ENCODE results near the gene TXK.

The TXK gene

DNA sequence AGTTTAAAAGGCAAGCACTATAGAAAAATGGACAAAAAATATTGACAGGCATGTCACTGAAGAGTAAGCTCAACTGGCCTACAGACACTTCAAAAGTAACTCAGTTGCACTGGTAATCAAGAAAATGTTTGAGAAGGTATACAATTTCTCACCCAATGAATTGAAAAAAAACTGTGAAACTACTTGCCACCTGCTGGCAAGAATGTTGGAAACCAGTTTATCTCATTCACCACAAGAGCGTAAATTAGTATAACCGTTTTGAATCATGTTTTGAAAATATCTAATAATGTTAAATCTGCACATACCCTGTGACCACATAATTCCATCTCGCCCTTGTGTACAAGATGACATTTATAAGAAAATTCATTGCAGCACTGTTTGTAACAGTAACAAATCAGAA is 31.7 kb downstream of the TXK start:
- DNase-seq (ENCODE audit: low read depth) = no peak

DNA sequence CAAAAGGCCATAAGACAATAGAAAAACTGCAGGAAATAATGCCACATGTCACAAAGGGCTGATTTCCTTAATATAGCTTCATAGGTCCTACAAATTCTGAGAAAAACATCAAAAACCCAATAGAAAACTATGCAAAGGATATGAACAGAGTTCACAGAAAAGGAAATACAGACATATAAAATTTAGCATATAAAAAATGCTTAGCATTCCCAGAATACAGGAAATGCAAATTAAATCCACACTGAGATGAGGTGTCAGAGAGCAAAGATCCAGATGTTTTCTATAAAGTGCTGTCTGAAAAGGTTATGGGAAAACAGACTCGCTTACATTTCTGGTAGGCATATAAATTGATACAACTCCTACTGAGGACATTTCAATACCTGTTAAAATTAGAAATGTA is 33.8 kb downstream of the TXK start:
- DNase-seq (ENCODE audit: low read depth) = no peak

DNA sequence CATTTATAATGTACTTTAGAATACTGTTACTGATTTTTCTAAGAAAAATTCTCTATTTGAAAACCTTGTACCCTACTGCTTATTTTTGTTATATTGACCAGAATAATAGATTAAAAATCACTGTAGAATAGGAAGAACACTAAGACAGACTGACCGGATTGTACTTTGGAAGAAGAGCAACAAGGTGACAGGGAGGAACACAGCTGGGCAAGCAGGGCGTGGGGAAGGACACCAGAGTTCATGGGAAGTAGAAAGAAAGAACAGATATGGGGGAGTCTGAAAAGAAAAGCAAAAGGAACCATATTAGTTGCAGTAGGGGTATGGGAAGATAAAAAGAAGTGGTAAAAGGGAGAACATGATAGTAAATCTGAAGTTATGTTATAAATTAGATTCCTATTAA is 38.6 kb downstream of the TXK start:
- no peak for DNase-seq (ENCODE audit: low read depth)

DNA sequence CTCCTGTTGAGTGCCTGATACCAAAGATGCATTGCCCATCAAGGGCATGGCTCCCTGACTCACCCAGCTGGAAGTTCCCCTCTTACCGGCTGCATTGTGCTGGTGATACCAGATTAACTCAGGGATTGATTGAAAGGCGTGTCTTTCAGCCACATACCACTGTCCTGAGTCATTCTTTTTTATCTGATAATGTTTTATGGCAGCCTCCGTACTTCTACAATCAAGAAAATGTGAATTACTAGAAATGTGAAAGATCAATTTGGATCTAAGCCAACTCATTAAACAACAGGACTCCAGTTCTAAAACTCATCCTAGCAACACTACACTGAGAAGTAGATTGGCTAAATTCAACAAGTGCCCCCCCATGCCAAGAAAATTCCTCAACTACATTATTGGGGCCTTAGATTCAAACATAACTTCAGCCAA is 40.0 kb downstream of the TXK start:
- no peak for DNase-seq (ENCODE audit: low read depth)

DNA sequence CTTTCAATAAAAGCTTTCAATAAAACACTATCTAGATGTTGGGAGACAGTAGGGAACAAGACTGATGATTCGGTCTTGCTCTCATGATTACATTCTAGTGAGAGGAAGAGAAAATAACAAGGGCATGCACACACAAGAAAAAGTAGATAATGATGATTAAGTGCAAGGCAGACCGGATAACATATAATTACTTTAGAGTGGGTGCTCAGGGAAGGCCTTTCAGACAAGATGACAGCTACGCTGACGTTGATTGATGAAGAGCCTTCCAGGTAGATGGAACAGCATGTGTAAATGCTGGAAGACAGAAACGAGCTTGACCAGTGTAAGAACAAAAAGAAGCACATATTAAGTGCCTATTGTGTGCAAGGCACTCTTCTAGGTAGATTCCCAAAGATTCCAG is 43.4 kb downstream of the TXK start:
- DNase-seq (ENCODE audit: low read depth) = no peak

DNA sequence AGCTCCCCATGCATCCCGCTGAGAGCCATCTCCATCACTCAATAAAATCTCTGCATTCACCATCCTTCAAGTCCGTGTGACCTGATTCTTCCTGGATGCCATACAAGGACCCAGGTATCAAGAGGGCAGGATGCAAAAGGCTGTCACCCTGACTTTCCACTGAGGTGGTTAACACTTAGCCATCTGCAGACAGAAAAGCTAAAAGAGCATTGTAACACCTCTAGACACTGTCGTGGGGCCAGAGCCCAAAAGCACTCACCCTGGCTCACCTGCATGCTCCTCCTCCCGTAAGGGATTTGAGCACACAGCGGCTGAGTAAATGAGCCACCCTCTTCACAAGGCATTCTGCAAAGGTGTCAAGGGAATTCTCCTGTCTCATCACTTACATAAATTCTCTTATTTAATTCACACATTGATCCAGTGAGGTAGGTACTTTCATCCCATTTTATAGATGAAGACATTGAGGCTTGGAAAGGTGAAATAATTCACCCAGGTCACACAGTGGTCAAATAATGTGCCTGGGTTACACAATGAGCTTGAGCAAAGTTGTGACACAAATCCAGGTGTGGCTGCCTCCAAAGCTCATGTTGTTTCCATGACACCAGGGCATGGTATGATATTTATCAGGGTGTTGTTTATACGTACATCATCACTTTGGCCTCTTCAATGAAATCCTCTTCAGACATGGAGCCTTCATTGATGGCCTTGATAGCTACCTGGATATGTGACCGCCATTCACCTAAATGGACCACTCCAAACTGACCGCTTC is 48.0 kb downstream of the TXK start:
- no peak for DNase-seq (ENCODE audit: low read depth)

DNA sequence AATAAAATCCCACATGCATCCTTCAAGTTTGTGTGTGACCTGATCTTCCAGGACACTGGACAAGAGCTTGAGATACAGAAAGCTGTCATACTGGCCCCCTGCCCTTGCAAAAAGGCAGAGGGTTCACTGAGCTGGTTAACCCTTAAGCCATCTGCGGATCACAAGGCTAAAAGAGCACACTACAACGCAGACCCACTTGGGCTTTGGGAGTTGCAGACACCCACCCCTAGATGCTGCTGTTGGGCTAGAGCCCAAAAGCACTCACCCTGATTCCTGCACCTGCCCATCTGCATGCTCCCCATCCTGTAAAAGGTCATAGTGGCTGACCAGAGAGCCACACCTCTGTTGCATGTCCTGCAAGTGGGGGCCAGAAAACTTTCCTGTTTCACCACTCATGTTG is 51.1 kb downstream of the TXK start:
- no peak for DNase-seq (ENCODE audit: low read depth)

DNA sequence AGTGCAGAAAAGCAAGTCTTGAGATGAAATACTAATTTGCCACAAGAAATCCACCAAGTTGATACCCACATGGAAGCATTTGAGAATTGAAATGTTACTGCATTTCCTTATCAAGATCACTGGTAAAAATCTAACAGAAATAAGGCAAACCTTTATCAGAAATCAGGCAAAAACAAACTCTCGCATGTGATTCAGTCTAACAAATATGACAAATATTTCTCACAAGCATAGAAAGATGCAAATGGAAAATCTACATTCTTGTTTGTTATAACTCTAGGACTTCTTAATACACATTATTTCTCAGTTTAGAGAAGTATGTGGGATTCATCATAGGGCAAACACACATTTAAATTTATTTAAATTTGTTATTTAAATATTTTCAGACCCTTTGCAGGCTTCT is 52.9 kb downstream of the TXK start:
- DNase-seq (ENCODE audit: low read depth) = no peak

DNA sequence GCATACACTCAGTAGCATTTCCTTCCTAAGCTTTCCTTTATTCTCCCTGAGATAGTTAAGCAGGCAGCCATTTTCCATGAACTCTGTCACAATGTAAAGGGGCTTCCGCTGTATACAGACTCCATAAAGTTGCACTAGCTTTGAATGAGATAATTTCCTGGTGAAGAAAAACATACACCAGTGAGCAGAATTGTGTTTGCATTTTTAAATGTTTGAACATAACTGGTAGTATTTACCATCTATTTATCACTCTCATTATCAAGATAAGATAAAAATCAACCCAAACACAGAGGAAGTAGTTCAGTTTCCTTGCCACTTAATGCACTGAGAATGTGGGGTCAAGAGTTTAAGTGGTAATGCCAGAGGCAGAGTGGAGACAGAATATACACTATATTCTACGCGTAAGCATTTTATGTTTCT is 54.1 kb downstream of the TXK start:
- DNase-seq (ENCODE audit: low read depth) = no peak

DNA sequence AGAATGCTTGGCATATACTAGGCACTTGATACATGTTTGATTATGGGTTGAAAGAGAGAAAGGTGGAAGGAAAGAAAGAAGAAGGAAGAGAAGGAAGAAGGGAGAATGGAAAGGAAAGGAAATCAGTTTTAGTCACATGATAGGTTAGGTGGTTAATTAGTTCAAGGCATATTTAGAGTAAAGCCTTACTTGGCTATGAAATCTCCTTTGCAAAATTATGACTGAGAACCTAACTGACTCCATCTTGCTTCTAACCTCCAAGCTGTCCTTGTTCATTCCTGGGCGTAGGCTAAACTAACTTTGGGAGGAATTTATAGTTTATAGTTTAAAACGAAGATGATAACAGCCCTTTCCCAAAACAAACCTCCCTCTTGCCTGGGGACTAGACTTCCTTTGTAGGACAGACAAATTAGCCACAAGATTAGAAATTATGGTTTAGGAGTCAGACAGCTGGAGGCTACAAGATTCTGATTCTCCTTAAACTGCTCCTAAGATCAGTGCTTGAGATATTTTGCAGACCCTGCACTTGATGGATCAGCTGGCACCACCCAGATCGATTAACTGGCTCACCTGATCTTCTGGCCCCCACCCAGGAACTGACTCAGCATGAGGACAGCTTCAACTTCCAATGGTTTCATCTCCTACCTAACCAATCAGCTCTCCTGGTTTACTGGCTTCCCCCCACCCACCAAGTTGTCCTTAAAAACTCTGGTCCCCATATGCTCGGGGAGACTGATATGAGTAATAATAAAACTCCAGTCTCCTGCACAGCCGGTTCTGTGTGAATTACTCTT is 55.0 kb downstream of the TXK start:
- DNase-seq (ENCODE audit: low read depth) = no peak

DNA sequence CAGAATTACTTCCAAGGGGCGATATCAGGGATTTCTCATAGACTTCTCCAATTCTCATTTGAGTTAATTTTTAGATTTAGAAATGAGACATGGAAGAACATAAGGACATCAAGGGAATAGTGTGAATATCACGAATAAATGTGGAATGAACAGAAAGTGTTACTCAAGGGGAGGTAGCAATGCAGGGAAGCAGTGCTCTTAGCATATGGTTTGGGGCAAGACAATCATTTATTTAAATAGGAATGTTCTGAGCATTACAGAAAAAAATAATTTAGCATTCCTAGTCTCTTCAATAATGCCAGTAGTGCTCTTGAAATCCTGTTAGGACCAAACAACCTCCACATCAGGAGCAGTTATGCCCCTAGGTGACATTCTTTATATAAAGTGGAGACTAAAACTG is 55.6 kb downstream of the TXK start:
- DNase-seq (ENCODE audit: low read depth) = no peak

DNA sequence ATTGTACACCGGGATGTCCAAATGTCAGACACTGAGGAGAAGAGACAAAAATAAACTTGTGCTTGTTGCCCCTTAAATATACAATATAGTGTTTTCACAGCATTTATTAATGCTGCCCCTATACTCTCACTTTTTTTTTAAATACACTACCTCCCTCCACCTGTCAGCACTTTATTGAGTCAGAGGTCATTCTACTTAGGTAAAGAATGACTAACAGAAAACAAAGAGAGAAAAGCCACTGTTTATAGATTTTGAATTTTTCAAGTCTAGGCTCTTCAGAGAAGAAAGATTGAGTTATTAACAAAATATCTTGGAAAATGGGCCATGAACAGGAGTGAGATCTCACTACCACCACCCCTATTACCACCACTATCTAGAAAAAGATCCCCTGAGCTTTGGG is 59.4 kb downstream of the TXK start:
- DNase-seq (ENCODE audit: low read depth) = no peak

DNA sequence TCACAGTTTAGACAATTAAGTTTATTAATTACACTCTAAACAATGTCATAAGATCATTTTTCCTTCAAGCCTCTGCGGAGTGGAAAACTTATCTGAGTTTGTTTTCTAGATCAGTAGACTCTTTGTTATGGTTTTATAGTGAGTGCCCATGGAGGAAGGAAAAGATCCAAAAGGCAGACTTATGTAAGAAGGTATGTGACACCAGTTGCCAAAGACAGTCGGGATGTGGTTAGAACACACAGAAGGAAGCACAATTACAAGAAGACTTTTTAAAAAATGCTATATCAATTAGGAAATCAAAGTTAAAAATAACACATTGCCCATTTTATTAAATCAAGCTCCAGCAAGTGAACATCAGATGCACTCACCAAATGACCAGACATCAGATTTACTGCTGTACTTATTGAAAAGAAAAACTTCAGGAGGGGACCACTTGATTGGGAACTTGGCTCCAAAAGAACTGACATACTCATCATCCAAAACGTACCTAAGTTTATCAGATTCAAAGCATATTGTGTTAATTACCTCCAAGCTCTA is 60.4 kb downstream of the TXK start:
- no peak for DNase-seq (ENCODE audit: low read depth)

DNA sequence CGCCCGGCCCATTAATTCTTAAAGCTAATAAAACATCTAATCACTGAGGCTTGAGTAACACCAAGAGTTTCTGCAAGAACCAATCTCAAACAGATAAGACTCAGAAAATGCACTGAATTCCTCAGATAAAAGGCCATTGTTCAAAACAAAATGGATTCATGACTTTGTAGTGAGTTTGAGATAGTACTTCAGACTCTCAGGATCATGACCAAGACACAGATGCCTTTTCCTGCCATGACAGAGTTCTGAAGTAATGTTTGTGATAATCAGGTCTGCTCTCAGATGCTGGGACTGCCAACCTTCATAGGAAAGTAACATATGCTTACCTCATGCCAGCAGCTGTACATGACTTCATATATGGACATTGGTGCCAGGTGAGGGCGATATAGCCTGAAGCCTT is 62.9 kb downstream of the TXK start:
- no peak for DNase-seq (ENCODE audit: low read depth)

DNA sequence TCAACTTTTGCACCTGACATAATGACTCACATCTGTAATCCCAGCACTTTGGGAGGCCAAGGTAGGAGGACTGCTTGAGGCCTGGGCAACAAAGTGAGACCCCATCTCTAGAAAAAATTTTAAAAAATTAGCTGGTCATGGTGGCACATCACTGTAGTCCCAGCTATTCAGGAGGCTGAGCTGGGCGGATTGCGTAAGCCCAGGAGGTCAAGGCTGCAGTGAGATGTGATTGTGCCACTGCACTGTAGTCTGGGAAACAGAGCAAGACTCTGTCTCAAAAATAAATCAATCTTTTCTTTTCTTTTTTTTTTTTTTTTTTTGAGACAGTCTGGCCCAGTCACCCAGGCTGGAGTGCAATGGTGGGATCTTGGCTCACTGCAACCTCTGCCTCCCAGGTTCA is 65.0 kb downstream of the TXK start:
- no peak for DNase-seq (ENCODE audit: low read depth)

DNA sequence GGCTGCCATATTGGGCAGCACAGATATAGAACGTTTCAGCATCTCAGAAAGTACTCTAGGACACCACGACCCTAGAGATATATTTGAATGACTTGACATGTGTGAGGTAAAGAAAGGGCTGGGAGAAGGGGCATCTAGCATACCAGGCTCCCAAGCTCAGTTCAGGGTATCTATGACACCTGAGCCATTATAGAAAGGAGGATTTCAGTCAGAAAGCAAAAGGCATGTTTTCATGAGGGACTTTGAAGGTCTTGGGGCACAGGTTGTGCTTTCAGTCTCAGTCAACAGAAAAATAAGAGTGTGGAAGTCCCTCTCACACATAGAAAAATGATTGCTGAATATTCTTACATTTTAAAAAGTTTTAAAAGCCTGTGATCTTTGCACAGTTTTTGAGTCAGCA is 65.9 kb downstream of the TXK start:
- DNase-seq (ENCODE audit: low read depth) = no peak

DNA sequence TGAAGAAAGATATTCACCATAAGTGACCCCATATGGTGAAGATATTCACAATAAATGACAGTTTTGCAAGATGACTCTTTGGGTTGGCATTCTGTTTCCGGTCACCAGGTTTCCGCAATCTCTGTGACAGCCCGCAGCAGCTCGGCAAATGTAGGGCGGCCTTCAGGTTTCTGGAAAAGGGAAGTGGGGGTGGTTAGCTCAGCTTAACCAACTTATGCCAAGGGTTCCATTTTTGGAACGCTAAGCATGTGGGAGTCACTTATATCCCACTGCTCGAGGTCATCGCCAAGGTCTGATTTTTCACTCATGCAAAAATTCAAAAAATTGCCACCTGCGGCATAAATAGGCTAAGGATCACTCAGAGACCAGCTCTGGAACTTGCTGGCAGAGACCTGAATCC is 66.5 kb downstream of the TXK start:
- no peak for DNase-seq (ENCODE audit: low read depth)

DNA sequence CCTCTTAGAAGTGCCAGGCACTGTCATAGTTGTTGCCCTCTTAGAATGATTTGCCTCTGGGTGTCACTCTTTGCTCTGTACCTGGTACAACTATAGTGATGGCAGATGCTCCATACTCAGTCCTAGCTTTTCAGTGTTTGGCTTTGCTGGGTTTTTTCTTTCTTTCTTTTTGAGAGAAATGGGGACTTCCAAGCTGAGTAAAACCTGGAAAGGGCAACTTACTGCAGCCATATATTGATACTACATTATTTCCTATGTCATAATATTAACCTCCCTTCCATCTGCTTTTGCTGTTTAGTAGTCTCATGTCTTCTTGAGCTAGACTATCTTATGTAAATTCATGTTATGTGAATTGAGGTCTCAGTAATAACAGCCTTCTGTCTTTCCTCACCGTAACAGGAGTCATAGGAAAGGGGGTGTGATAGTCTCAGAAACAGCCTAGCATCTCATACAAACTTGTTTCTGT is 68.4 kb downstream of the TXK start:
- no peak for DNase-seq (ENCODE audit: low read depth)

DNA sequence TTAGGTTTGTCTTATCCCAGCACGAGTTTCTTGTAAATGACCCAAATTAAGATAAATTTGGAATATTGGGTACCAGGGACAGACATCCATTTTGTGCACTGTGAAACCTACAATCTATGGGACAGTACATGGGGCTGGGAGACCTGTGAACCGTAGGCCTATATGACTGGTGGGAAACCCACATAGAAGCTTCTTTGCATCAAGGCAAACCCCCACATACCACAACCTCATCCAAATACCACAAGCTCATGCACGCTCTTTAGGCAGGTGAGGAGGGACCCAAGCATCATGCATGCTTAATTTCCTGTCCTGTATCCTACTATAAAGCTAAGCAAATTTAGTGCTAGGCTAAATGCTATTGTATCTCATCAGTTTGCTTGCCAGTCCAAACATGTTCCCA is 69.7 kb downstream of the TXK start:
- no peak for DNase-seq (ENCODE audit: low read depth)

DNA sequence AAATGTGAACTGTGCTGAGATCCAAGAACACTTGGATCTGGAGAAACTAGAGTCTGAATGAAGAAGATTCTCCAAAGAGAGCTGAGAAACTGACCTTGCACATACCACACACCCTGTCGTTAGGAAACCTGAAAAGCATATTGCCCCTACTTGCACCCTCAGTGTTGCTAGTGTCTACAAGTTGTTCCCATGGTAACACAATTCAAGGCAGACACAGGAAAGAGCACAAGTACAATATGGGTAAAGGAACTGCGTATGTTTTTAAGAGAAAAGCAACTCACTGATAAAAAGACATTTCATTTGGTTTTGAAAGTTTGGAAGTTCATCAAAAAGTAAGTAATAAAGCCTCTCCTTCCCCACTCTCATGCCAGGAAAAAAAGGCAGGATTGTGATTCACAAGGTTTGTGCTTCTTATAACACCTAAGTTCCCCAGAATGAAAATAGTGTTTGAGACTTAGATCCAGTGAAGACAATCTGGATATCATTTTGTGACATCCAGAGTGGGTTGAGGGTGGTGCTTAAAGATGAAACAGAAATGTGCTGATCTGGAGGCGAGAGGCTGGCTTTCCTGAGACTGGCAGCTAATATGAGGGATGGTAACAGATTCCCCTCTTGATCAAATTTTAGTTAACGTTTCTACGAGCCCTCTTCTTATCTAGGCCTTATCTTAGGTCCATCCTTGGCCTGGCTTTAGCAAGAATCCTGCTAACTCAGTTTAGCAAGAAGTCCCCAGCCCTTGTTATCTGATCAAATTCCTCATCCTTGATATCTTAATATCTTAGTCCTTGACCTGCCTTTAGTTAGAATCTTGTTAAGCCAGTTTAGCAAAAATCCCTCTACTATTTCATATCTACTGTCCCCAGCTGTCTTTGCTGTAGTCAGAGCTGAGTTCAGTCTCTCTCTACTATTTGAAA is 75.2 kb downstream of the TXK start:
- no peak for DNase-seq (ENCODE audit: low read depth)

DNA sequence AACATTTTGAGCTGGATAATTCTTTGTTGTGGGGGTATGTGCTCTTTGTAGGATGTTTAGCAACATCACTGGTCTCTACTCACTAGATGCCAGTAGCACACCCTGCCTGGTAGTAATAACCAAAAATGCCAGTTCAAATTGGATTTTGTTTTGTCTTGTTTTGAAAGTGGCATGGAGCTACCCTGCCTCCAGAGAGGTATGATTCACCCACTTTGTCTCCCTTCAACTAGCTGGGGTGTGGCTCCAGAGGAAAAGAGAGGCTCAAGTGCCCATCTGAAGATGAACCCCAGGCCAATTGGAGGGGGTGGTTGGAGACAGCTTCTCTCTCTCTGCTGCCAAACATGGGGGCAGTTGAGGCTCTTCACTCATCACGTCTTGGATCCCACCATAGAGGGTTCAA is 83.0 kb downstream of the TXK start:
- no peak for DNase-seq (ENCODE audit: low read depth)

DNA sequence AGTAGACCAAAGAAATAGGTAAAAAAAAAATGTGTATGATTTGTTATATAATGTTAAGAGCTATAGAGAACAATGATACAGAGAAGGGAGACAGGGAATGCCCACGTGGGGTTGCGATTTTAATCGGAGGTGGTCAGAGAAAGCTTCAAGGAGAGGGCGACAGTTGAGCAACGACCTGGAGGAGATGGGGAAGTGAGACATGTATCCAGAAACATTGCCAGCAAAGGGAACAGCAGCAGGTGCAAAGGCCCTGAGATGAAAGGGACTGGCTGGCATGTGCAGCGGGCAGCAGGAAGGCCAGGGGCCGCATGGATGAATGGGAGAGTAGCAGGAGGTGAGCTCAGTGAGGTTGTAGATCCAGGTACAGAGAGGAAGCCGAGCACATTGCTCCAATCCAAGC is 84.6 kb downstream of the TXK start:
- no peak for DNase-seq (ENCODE audit: low read depth)

Data from GM04504 (cell line).